Stimulated activated CD4-positive, alpha-beta T cell treated with anti-CD3 and anti-CD28 coated beads, Interleukin-12 subunit alpha, Interleukin-12 subunit beta, amount 100 ng/mL, for 24 hours (primary cell): Measurements from ENCODE around the gene CCHCR1.
"Not testable (repeated sequence)": the region's sequence is repeated elsewhere in the genome, so short reads cannot be mapped to it uniquely, and the experiment has no call there.

Experiments used
- DNase-seq, 2 experiments: peaks; one replicate each; pipeline ENCODE4 v3.0.0-alpha.2; 2020; ENCODE audit warnings: low read depth in 2 of 2

The CCHCR1 gene

DNA sequence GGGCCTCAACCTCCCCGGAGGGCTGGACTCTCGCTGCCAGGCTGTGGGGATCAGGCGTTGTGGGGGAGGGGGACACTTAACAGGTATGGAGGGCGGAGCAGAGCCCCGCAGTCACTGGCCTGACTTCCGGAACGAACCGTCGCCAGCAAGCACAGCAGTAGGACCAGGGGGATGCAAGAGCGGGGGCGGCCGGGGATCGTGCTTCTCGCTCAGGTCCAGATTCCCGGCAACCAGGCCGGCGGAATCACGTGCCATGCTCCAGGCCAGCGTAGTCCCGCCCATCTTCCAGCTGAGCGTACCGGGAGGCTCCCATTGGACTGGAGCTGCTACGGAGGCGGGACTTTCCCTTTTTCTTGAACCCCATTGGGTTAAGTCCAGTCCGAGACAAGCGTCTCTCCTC is 22.9 kb upstream of the CCHCR1 start:
- peak in 1 of 2 experiments; percentile 25 for DNase-seq

GRCh38 chr6:31179896-31180295 is 22.3 kb upstream of the CCHCR1 start:
- no peak for DNase-seq

DNA sequence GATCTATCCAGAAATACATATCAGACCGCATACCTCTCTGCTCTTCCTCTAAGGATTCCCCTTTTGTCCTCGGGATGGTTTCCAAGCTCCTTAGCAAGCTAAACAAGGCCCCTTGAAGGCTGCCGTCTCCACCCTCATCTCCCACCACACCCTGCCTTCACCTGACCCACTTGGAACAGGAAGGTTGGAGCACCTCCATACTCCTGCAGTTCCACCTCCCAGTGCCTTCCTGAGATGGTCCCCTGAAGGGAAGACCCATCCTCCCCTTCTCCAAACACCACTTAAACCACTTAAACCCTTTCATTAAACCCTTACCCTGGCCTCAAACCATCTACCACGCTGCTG is 21.4 kb upstream of the CCHCR1 start:
- no peak for DNase-seq

- DNase-seq = no peak
Measured at GRCh38 chr6:31178143-31179041, 20.8 kb upstream of the CCHCR1 start.

DNA sequence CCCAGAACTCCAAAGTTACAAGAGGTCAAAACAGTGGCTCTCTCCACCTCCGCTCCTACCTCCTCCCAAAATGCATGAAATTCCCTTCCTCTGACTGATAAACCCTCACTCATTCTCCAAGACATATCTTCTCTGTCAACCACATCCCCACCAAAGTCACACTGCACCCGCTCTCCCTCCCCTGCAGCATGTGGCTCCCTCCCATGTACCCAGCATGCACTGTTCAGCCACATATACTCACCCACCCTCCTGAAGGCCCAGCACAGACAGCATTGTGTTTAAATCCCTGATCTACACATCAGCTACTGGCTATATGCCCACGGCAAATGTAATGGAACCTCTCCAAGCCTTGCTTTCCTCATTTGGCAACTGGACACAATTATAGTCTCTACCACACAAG is 18.4 kb upstream of the CCHCR1 start:
- DNase-seq = no peak

DNA sequence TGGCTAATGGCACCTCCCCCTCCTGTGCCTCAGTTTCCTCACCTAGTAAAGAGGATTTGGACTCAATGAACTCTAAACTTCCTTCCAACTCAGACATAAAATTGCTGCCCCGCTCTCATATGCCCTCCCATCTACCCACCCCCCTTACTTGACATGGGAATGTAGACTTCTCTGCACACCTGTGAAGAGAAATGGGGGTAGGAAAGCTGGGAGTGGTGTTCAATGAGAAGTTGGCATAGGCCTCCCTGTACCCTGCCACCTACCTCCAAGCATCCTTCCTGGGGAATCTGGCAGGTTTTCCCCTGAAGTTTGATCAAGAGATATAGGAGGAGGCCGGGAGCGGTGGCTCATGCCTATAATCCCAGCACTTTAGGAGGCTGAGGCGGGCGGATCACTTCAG is 16.8 kb upstream of the CCHCR1 start:
- DNase-seq = no peak

GRCh38 chr6:31173406-31173805 is 15.8 kb upstream of the CCHCR1 start:
- DNase-seq = no peak

DNA sequence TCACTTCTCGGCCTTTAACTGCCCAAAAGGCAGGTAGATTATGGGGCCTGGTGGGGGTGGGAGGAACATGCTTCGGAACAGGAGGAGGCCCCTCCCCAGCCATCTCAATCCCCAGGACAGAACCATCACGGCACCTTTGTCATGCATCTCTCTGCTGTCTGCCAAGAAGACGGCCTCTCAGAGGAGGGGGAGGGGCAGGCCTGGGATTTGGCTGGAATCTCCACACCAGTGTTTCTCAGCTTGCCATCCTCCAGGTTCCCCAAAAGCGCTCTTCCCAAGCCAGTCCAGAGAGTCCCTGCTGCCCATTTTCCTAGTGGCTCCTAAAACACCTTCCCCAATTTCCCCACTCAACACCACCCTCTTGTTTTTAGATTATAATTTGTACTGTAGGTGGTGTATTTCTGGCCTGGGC is 15.4 kb upstream of the CCHCR1 start:
- no peak for DNase-seq

DNA sequence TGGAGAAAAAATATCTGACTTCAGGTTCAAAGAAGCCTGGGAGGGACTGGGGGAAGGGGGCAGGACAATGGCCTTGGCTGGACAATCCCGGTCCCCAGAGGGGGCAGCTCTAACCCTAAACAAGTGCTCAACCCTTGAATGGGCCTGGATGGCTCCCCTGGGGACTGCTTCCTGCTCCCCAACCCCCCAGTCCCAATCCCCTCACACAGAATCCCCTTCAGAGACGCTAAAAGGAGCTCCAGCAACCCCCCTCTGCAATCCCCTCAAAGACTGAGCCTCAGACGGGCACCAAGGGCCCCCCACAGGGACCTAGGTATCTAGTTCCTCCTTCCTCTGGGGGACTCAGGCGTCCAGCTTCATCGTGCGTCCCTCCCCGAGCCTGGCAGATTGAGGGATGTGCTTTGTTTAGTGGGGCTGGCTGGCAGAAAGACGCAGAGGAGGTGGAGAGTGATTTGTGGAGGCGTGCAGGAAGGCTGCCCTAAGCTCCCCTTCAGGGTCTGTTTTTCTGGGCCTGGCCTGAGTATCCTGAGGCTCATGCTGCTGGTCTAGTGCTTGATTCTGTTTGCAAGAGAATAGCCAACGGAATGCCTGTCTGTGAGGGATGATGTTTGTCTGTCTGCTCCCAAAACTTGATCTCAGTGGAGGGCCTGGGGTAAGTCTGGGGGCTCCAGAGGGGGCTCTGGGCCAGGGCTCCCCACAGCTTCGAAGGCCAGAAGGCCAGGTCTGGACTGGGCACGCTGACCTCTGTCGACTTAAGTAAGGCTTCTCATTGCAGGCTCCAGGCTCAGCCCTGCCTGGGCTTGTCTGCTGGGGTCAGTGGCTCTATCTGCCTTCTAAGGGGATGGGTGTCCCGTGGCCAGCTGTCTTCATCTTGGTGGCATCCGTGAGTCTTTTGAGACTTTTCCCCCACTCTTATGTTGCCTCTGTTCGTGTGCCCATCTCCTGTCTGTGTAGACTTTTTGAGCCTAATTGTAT is 14.6 kb upstream of the CCHCR1 start:
- no peak for DNase-seq

GRCh38 chr6:31170987-31171671 is 13.5 kb upstream of the CCHCR1 start:
- no peak for DNase-seq

- DNase-seq = no peak
Measured at GRCh38 chr6:31170600-31170881, 12.9 kb upstream of the CCHCR1 start, which contains the start of gene POU5F1. TSS of gene POU5F1 (minus strand) at chr6:31170682. CDS start at chr6:31170620, 62 bp downstream.

DNA sequence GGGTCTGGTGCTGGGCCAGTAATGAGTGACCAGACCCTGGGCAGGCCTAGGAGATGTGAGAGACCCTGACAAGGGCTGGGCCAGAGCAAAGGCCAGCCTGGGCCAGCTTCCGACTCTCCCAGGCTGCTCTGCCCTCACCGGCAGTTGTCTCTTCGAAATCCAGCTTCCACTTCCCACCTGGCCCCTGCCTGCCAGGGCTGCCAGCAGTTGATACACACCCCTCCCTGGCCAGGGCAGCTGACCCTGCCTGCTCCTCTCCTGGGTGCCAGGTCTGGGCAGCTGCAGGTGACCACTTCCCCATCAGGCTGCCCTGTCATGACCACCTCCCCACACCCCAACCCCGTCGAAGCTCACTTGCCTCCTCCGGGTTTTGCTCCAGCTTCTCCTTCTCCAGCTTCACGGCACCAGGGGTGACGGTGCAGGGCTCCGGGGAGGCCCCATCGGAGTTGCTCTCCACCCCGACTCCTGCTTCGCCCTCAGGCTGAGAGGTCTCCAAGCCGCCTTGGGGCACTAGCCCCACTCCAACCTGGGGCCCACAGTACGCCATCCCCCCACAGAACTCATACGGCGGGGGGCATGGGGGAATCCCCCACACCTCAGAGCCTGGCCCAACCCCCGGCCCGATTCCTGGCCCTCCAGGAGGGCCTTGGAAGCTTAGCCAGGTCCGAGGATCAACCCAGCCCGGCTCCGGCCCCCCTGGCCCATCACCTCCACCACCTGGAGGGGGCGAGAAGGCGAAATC is 12.4 kb upstream of the CCHCR1 start:
- DNase-seq = not testable (repeated sequence)

- no peak for DNase-seq
Measured at GRCh38 chr6:31169123-31169857, 11.7 kb upstream of the CCHCR1 start.

DNA sequence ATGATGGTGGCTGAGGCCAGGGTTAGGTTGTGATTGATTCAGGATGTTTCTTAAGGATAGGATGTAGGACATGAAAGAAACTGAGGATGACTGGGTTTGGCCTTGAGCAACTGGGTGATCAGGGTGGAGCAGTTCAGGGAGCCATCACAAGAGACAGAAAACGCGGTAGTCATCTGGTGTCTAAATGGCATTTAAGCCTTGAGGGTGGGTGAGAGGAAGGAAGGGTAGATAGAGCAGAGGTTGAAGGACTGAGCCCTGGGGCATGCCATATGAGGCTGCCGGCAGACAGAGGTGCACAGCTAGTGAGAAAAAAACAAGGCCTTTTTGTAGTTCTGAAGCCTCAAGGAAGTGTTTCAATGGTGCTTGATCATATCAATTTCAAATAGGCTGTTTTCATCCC is 11.0 kb upstream of the CCHCR1 start:
- DNase-seq = no peak

DNA sequence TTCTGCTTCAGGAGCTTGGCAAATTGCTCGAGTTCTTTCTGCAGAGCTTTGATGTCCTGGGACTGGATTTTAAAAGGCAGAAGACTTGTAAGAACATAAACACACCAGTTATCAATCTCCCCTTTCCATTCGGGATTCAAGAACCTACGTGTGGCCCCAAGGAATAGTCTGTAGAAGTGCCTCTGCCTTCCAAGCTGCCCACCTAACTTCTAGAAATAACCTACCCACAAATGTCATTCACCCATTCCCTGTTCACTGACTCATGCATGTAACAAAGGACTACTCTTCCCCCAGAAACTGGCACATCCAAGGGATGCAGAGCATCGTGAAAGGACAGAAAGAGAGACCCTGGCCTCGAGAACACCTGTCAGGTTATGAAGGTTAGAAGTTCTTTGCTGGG is 8.4 kb upstream of the CCHCR1 start:
- no peak for DNase-seq

GRCh38 chr6:31165064-31165832 is 7.6 kb upstream of the CCHCR1 start:
- DNase-seq = not testable (repeated sequence)

DNA sequence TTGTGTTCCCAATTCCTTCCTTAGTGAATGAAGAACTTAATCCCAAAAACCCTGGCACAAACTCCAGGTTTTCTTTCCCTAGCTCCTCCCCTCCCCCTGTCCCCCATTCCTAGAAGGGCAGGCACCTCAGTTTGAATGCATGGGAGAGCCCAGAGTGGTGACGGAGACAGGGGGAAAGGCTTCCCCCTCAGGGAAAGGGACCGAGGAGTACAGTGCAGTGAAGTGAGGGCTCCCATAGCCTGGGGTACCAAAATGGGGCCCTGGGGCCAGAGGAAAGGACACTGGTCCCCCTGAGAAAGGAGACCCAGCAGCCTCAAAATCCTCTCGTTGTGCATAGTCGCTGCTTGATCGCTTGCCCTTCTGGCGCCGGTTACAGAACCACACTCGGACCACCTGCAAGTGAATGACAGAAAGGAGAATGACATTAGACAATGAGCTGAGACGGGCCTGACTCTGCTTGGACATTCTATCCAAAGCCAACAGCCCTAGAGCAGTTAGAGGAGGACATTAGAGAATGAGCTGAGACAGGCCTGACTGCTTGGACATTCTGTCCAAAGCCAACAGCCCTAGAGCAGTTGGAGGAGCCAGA is 7.0 kb upstream of the CCHCR1 start:
- not testable (repeated sequence) for DNase-seq

- DNase-seq = no peak
Measured at GRCh38 chr6:31163922-31164321, 6.3 kb upstream of the CCHCR1 start.

GRCh38 chr6:31162463-31163165 is 5.0 kb upstream of the CCHCR1 start:
- DNase-seq = no peak
